ENCODE measurements around the gene TCF4.

TCF4 gene

GRCh38 chr18:55499526-55499925, 88.5 kb downstream of the TCF4 start:
- Histone ChIP-seq H3K27ac (peak overlapping the region in 1 of 2 donors; percentile 53), H3K4me3 (no peak overlapping the region)
- DNase-seq (ENCODE audit: low spot score): no peak
- no peak for TF ChIP-seq CTCF (IDR thresholded peaks at IDR 0.05)

GRCh38 chr18:55497825-55498403, 90.1 kb downstream of the TCF4 start:
- Histone ChIP-seq H3K4me3 (no peak overlapping the region), H3K27ac (no peak overlapping the region)
- DNase-seq (ENCODE audit: low spot score): no peak
- TF ChIP-seq CTCF (IDR thresholded peaks at IDR 0.05): no peak

- Histone ChIP-seq H3K27ac (no peak overlapping the region), H3K4me3 (no peak overlapping the region)
- TF ChIP-seq CTCF (IDR thresholded peaks at IDR 0.05): no peak
- DNase-seq (ENCODE audit: low spot score): no peak
Observed at GRCh38 chr18:55494899-55495298, 93.1 kb downstream of the TCF4 start.

GRCh38 chr18:55494441-55494840, 93.6 kb downstream of the TCF4 start:
- Histone ChIP-seq H3K4me3 (no peak overlapping the region), H3K27ac (no peak overlapping the region)
- no peak for DNase-seq (ENCODE audit: low spot score)
- no peak for TF ChIP-seq CTCF (IDR thresholded peaks at IDR 0.05)

GRCh38 chr18:55491616-55492015, 96.4 kb downstream of the TCF4 start:
- no peak for TF ChIP-seq CTCF (IDR thresholded peaks at IDR 0.05)
- Histone ChIP-seq H3K27ac (no peak overlapping the region), H3K4me3 (no peak overlapping the region)
- no peak for DNase-seq (ENCODE audit: low spot score)

- DNase-seq (ENCODE audit: low spot score): no peak
- TF ChIP-seq CTCF (IDR thresholded peaks at IDR 0.05): no peak
- Histone ChIP-seq H3K27ac (no peak overlapping the region), H3K4me3 (no peak overlapping the region)
Observed at GRCh38 chr18:55489034-55489986, 98.7 kb downstream of the TCF4 start.

- DNase-seq (ENCODE audit: low spot score): no peak
- no peak overlapping the region for H3K4me3 ChIP-seq
- no peak overlapping the region for H3K27ac ChIP-seq
Observed at GRCh38 chr18:55488473-55488872, 99.5 kb downstream of the TCF4 start.

More at GRCh38 chr18:55488473-55488872, 99.5 kb downstream of the TCF4 start:
- TF ChIP-seq CTCF (IDR thresholded peaks at IDR 0.05): no peak

All from coronary artery (tissue), 2 donors.